ENCODE data around the gene NUDCD3. TPM values are rescaled to one million over a fixed set of nuclear protein-coding genes. Genes with fewer than 3 reads are reported as not detected.

The NUDCD3 gene
- total RNA-seq, 4 donors from 2014 or later = 28.5 to 115 (median 52.6) TPM

GRCh38 chr7:44380831-44381493 is 109.5 kb downstream of the NUDCD3 start:
- Histone ChIP-seq H3K4me3 (no peak overlapping the region), H3K27me3 (no peaks in the 10 kb centered on the region), H3K9me3 (no peaks in the 10 kb centered on the region), H3K36me3 (no peaks in the 10 kb centered on the region), H3K27ac (no peak overlapping the region), H3K4me1 (no peaks in the 10 kb centered on the region)
- TF ChIP-seq CTCF (IDR thresholded peaks at IDR 0.05) = no peak
- TF ChIP-seq POLR2A (IDR thresholded peaks at IDR 0.05) = no peak
- DNase-seq = no peak
- intact Hi-C loops (cut with DNase I; ENCODE audit: low total_unique reads) = no loop called here

GRCh38 chr7:44380189-44380830 is 110.1 kb downstream of the NUDCD3 start:
- Histone ChIP-seq H3K36me3 (no peaks in the 10 kb centered on the region), H3K27me3 (no peaks in the 10 kb centered on the region), H3K4me3 (no peak overlapping the region), H3K4me1 (no peaks in the 10 kb centered on the region), H3K9me3 (no peaks in the 10 kb centered on the region), H3K27ac (no peak overlapping the region)
- no peak for DNase-seq
- intact Hi-C loops (cut with DNase I; ENCODE audit: low total_unique reads) = no loop called here
- TF ChIP-seq CTCF (IDR thresholded peaks at IDR 0.05) = no peak
- TF ChIP-seq POLR2A (IDR thresholded peaks at IDR 0.05) = no peak

- Histone ChIP-seq H3K27ac (no peak overlapping the region), H3K4me1 (no peaks in the 10 kb centered on the region), H3K27me3 (no peaks in the 10 kb centered on the region), H3K36me3 (no peaks in the 10 kb centered on the region), H3K4me3 (no peak overlapping the region), H3K9me3 (no peaks in the 10 kb centered on the region)
- no peak for DNase-seq
- intact Hi-C loops (cut with DNase I; ENCODE audit: low total_unique reads) = no loop called here
- no peak for TF ChIP-seq CTCF (IDR thresholded peaks at IDR 0.05)
- no peak for TF ChIP-seq POLR2A (IDR thresholded peaks at IDR 0.05)
Observed at GRCh38 chr7:44379366-44380188, 110.9 kb downstream of the NUDCD3 start.

GRCh38 chr7:44378744-44379143 is 111.7 kb downstream of the NUDCD3 start:
- no peaks in the 10 kb centered on the region for H3K9me3 ChIP-seq
- intact Hi-C loops (cut with DNase I; ENCODE audit: low total_unique reads) = no loop called here

More at GRCh38 chr7:44378744-44379143, 111.7 kb downstream of the NUDCD3 start:
- Histone ChIP-seq H3K4me1 (no peaks in the 10 kb centered on the region), H3K36me3 (no peaks in the 10 kb centered on the region), H3K27me3 (no peaks in the 10 kb centered on the region), H3K27ac (no peak overlapping the region), H3K4me3 (no peak overlapping the region)
- TF ChIP-seq POLR2A (IDR thresholded peaks at IDR 0.05) (no peak), CTCF (IDR thresholded peaks at IDR 0.05) (no peak)
- DNase-seq = no peak

Measured in uterus (tissue), 4 donors.